Fibroblast of pulmonary artery (primary cell): ENCODE data around the gene MYO1D.
"Not testable (repeated sequence)": the region's sequence is repeated elsewhere in the genome, so short reads cannot be mapped to it uniquely, and the experiment has no call there.

Source experiments
- DNase-seq: peaks from one replicate; pipeline ENCODE4 v3.0.0-alpha.2; 2010; ENCODE audit warnings: low read depth
- H3K4me3 ChIP-seq: replicated peaks from 2 replicates; pipeline ENCODE4 v1.5.1; 2011; ENCODE audit warnings: low read depth, mild to moderate bottlenecking, control low read depth, low read length, moderate library complexity
- TF ChIP-seq, protein P1 (sequence below): IDR thresholded peaks from 2 replicates; pipeline ENCODE4 v1.5.1; 2011; ENCODE audit warnings: mild to moderate bottlenecking, control low read depth, low read length, inconsistent platforms; ENCODE audit errors: missing control alignments

The MYO1D gene

DNA sequence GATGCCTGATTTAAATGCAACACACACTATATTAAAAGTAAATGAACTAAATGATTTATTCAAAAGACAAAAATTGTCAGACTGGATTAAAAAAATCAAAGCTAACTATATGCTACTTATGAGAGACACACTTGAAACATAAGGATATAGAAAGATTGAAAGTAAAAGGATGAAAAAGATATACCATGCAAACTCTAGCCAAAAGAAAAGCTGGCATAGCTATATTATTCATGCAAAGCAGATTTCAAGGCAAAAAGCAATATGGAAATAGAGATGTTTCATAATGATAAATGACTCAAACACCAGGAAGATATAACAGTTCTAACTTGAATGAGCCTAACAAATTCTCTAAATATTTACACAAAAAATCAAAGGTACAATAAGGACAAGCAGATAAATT is 149.2 kb downstream of the MYO1D start:
- TF ChIP-seq, protein P1, sequence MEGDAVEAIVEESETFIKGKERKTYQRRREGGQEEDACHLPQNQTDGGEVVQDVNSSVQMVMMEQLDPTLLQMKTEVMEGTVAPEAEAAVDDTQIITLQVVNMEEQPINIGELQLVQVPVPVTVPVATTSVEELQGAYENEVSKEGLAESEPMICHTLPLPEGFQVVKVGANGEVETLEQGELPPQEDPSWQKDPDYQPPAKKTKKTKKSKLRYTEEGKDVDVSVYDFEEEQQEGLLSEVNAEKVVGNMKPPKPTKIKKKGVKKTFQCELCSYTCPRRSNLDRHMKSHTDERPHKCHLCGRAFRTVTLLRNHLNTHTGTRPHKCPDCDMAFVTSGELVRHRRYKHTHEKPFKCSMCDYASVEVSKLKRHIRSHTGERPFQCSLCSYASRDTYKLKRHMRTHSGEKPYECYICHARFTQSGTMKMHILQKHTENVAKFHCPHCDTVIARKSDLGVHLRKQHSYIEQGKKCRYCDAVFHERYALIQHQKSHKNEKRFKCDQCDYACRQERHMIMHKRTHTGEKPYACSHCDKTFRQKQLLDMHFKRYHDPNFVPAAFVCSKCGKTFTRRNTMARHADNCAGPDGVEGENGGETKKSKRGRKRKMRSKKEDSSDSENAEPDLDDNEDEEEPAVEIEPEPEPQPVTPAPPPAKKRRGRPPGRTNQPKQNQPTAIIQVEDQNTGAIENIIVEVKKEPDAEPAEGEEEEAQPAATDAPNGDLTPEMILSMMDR: no peak
- DNase-seq: no peak
- no peak overlapping the region for H3K4me3 ChIP-seq

DNA sequence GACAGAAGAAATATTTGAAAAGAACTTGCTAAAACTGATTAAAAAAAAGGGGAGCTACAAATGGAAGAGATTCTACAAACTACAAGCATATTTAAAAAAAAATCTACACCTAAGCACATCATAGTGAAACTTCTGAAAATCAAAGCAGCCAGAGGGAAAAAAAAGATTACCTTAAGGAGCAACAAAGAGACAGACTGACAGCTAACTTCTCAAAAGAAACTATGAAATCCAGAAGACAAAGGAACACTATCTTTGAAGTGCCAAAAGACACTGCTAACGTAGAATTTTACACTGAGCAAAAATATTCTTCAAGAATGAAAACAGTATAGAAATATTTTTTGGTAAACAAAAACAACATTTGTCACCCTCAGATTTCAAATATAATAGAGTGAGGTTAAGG is 151.2 kb downstream of the MYO1D start:
- no peak overlapping the region for H3K4me3 ChIP-seq
- TF ChIP-seq, protein P1: no peak
- no peak for DNase-seq

DNA sequence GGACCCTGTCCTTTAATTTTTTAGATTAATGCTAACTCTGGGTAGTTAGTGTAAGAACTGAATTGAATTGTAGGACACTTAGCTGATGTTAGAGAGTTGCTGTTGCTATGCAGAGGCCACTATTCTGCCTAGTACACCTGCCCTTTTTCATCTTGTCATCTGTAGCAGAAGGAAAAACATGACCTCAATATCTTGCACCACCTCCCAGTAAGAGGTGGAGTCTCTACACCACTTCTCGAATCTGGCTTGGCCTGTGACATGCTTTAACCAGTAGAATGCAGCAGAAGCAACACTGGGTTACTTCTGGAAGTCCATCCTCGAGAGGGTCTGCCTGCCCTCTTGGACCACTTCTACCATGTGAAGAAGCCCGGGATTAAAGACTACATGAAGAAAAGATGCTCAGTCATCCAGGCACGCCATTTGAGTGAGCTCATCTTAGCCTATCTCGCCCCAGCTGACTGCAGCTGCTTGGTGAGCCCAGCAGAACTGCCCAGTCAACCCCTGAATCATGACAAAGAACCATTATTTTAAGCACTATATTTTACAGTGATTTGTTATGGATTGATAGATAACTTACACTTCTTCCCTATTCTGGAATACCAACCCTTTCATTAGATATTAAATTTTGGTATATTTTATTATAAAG is 153.5 kb downstream of the MYO1D start:
- TF ChIP-seq, protein P1: no peak
- no peak for DNase-seq

DNA sequence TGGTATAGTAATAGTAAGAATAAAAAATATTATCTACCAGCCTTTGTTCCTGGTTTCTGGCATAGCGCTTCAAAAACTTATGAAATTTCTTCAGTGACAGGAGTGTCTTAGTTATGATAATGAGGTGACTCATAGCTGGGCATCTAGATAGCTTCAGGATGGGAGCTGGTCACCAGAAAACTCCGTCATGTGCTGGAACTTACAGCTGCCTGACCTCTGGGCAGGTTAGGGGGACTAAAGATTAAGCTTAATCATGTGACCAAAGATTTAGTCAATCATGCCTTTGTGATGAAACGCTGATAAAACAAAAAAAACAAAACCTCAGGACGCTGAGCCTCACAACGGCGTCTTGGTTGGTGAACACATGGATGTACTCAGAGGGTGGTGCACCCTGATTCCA is 154.2 kb downstream of the MYO1D start:
- no peak for DNase-seq
- TF ChIP-seq, protein P1: no peak
- no peak overlapping the region for H3K4me3 ChIP-seq

More for the DNA sequence above, 153.5 kb downstream of the MYO1D start:
- no peak overlapping the region for H3K4me3 ChIP-seq

DNA sequence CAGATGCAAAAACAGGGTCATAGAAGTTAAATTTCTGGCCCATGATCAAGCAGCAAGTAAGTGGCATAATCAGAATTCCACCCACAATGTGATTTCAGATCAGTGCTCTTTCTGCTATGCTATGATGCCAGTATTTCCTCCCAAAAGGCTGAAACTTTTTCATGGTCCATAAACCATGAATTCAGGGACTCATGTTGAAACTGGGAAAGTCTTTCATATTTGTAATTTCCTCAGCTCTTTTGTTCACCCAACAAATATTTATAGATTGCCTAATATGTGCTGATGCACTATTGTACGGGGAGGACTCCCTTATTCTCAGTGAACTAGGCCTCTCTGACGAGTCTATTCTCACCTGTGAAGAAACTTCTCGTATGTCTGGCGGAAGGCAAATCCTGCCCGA is 156.3 kb downstream of the MYO1D start:
- DNase-seq: no peak
- TF ChIP-seq, protein P1: no peak
- no peak overlapping the region for H3K4me3 ChIP-seq

DNA sequence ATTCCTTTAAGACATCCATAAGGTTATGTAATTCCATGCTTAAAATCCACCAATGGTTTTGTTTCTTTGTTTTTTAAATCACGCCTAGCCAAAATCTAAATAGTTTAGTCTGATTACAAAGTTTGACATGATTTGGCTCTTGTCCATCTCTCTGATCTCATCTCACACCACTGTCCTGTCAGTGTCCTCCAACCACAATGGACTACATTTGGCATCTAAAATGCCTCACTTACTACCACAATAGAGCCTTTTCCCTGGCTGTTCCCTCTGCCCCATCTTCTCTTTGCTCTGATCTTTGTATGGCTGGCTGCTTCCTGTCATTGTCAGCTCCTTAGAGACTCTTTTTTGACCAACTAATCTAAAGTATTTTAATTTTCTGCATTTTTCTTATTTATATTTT is 157.2 kb downstream of the MYO1D start:
- TF ChIP-seq, protein P1: no peak
- no peak overlapping the region for H3K4me3 ChIP-seq
- no peak for DNase-seq

DNA sequence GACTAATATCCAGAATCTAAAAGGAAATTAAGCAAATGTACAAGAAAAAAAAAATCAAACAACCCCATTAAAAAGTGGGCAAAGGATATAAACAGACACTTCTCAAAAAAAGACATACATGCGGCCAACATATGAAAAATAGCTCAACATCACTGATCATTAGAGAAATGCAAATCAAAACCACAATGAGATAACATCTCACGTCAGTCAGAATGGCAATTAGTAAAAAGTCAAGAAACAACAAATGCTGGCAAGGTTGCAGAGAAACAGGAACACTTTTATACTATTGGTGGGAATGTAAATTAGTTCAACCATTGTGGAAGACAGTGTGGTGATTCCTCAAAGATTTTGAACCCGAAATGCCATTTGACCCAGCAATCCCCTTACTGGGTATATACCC is 162.0 kb downstream of the MYO1D start:
- DNase-seq, H3K4me3 ChIP-seq: not testable (repeated sequence)

DNA sequence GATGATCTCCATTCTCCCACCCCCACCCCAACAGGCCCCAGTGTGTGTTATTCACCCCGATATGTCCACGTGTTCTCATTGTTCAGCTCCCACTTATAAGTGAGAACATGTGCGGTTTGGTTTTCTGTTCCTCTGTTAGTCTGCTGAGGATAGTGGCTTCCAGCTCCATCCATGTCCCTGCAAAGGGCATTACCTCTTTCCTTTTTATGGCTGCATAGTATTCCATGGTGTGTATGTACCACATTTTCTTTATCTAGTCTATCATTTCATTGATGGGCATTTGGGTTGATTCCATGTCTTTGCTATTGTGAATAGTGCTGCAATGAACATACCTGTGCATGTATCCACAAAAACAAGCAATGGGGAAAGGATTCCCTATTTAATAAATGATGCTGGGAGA is 162.7 kb downstream of the MYO1D start:
- not testable (repeated sequence) for H3K4me3 ChIP-seq, DNase-seq
